Ectodermal cell (in vitro differentiated cells): Measurements from ENCODE around the gene ARHGEF19.

Source experiments
- H3K27ac ChIP-seq: 2 replicates; pipeline ENCODE4 v1.7.0; 2013; ENCODE audit warnings: mild to moderate bottlenecking, low read depth, low read length; ENCODE audit not compliant: insufficient read depth, poor library complexity, severe bottlenecking
- H3K27me3 ChIP-seq: 2 replicates; pipeline ENCODE4 v1.7.0; 2013; ENCODE audit warnings: mild to moderate bottlenecking, low read length; ENCODE audit not compliant: insufficient read depth, control insufficient read depth, poor library complexity, severe bottlenecking
- H3K36me3 ChIP-seq: one replicate; pipeline ENCODE4 v1.7.0; 2013; ENCODE audit warnings: low read length; ENCODE audit not compliant: control insufficient read depth, insufficient read depth
- H3K4me1 ChIP-seq: one replicate; pipeline ENCODE4 v1.7.0; 2013; ENCODE audit warnings: low read length; ENCODE audit not compliant: control insufficient read depth, insufficient read depth
- H3K4me3 ChIP-seq: 2 replicates; pipeline ENCODE4 v1.7.0; 2013; ENCODE audit warnings: low read depth, low read length, control low read depth; ENCODE audit not compliant: insufficient read depth
- H3K9me3 ChIP-seq: 2 replicates; pipeline ENCODE4 v1.7.0; 2013; ENCODE audit warnings: mild to moderate bottlenecking, low read length, moderate library complexity; ENCODE audit not compliant: control insufficient read depth
- WGBS, 2 experiments: methylation state at CpG; one replicate each; pipeline ENCODE4 v1.1.7; 2013; ENCODE audit warnings: missing lambda C conversion rate in 2 of 2; 5-methylcytosine and 5-hydroxymethylcytosine counted together

ARHGEF19 gene

GRCh38 chr1:16244650-16245285 is 32.3 kb upstream of the ARHGEF19 start:
- no peaks in the 10 kb centered on the region for H3K9me3 ChIP-seq
- no peaks in the 10 kb centered on the region for H3K4me1 ChIP-seq
- 82% methylated on average over 7 to 8 of the region's 8 CpGs for WGBS, 2 experiments
- H3K4me3 ChIP-seq, result no peak overlapping the region
- no peak overlapping the region for H3K27ac ChIP-seq
- peaks cover 6% of the 10 kb centered on the region for H3K36me3 ChIP-seq
- no peaks in the 10 kb centered on the region for H3K27me3 ChIP-seq

- H3K36me3 ChIP-seq, result no peaks in the 10 kb centered on the region
- no peaks in the 10 kb centered on the region for H3K4me1 ChIP-seq
- no peak overlapping the region for H3K27ac ChIP-seq
- H3K27me3 ChIP-seq, result no peaks in the 10 kb centered on the region
- 43% methylated on average over 8 of the region's 8 CpGs for WGBS, 2 experiments
- H3K9me3 ChIP-seq, result no peaks in the 10 kb centered on the region
- no peak overlapping the region for H3K4me3 ChIP-seq
These were observed 31.6 kb upstream of the ARHGEF19 start for GRCh38 chr1:16243936-16244649.

GRCh38 chr1:16243215-16243610 is 30.8 kb upstream of the ARHGEF19 start:
- Histone ChIP-seq H3K27me3 (no peaks in the 10 kb centered on the region), H3K4me1 (no peaks in the 10 kb centered on the region), H3K9me3 (no peaks in the 10 kb centered on the region), H3K36me3 (no peaks in the 10 kb centered on the region), H3K4me3 (no peak overlapping the region), H3K27ac (no peak overlapping the region)
- WGBS, 2 experiments, result 88 to 93% methylated on average over 8 of the region's 8 CpGs

- no peak overlapping the region for H3K4me3 ChIP-seq
- H3K9me3 ChIP-seq, result no peaks in the 10 kb centered on the region
- no peaks in the 10 kb centered on the region for H3K27me3 ChIP-seq
- H3K36me3 ChIP-seq, result no peaks in the 10 kb centered on the region
- peaks cover 1% of the 10 kb centered on the region for H3K4me1 ChIP-seq
- H3K27ac ChIP-seq, result no peak overlapping the region
- WGBS, 2 experiments, result 92 to 95% methylated on average over 17 of the region's 17 CpGs
These were observed 30.2 kb upstream of the ARHGEF19 start for GRCh38 chr1:16242556-16243214.

GRCh38 chr1:16241221-16241708 is 28.8 kb upstream of the ARHGEF19 start:
- H3K27ac ChIP-seq, result no peak overlapping the region
- no peaks in the 10 kb centered on the region for H3K9me3 ChIP-seq
- peaks cover 9% of the 10 kb centered on the region for H3K4me1 ChIP-seq
- no peak overlapping the region for H3K4me3 ChIP-seq
- 82 to 83% methylated on average over 10 of the region's 10 CpGs for whole genome bisulfite sequencing, 2 experiments
- H3K27me3 ChIP-seq, result peaks cover 4% of the 10 kb centered on the region
- H3K36me3 ChIP-seq, result no peaks in the 10 kb centered on the region

GRCh38 chr1:16239972-16240491 is 27.6 kb upstream of the ARHGEF19 start:
- no peak overlapping the region for H3K4me3 ChIP-seq
- peaks cover 10% of the 10 kb centered on the region for H3K4me1 ChIP-seq
- 93 to 97% methylated on average over 2 of the region's 2 CpGs for WGBS, 2 experiments
- no peaks in the 10 kb centered on the region for H3K9me3 ChIP-seq
- H3K27me3 ChIP-seq, result peaks cover 5% of the 10 kb centered on the region
- no peak overlapping the region for H3K27ac ChIP-seq
- H3K36me3 ChIP-seq, result no peaks in the 10 kb centered on the region

- no peaks in the 10 kb centered on the region for H3K9me3 ChIP-seq
- no peaks in the 10 kb centered on the region for H3K36me3 ChIP-seq
- no peak overlapping the region for H3K27ac ChIP-seq
- H3K4me3 ChIP-seq, result peak overlapping the region; percentile 72
- 45 to 49% methylated on average over 4 to 5 of the region's 6 CpGs for WGBS, 2 experiments
- H3K27me3 ChIP-seq, result peaks cover 5% of the 10 kb centered on the region
- peaks cover 10% of the 10 kb centered on the region for H3K4me1 ChIP-seq
These were observed 24.9 kb upstream of the ARHGEF19 start for GRCh38 chr1:16237343-16237830.

GRCh38 chr1:16236511-16237342 is 24.3 kb upstream of the ARHGEF19 start, which contains the start of gene CPLANE2:
CPLANE2 (minus strand) TSS chr1:16237183; CDS start chr1:16236742, 441 bp downstream.
- Histone ChIP-seq H3K27ac (no peak within 1 kb of the TSS), H3K27me3 (peaks cover 5% of the 10 kb centered on the region)
- 1% methylated on average over 57 of the region's 57 CpGs for WGBS, 2 experiments

GRCh38 chr1:16235944-16236510 is 23.6 kb upstream of the ARHGEF19 start:
- 49 to 52% methylated on average over 6 of the region's 6 CpGs for WGBS, 2 experiments
- H3K9me3 ChIP-seq, result no peaks in the 10 kb centered on the region
- H3K27me3 ChIP-seq, result peaks cover 5% of the 10 kb centered on the region
- peak overlapping the region; percentile 72 for H3K4me3 ChIP-seq
- H3K4me1 ChIP-seq, result peaks cover 10% of the 10 kb centered on the region
- no peaks in the 10 kb centered on the region for H3K36me3 ChIP-seq
- no peak overlapping the region for H3K27ac ChIP-seq

More at GRCh38 chr1:16236511-16237342, 24.3 kb upstream of the ARHGEF19 start, which contains the start of gene CPLANE2:
- Histone ChIP-seq H3K36me3 (no peaks in the 10 kb centered on the region), H3K4me1 (peaks cover 10% of the 10 kb centered on the region), H3K9me3 (no peaks in the 10 kb centered on the region), H3K4me3 (peak within 1 kb of the TSS; percentile 72)
